AG09319 (cell line): Measurements from ENCODE around the gene RBM20.

Source experiments
- DNase-seq: peaks from one replicate; pipeline ENCODE4 v3.0.0-alpha.2; 2010; ENCODE audit warnings: low read depth; ENCODE audit errors: extremely low read depth
- CTCF ChIP-seq: IDR thresholded peaks from 2 replicates; pipeline ENCODE4 v1.5.1; 2011; ENCODE audit warnings: low read depth, mild to moderate bottlenecking, inconsistent platforms, low read length, moderate library complexity

RBM20 gene

GRCh38 chr10:110777661-110778060, 133.5 kb downstream of the RBM20 start:
- TF ChIP-seq CTCF = no peak
- DNase-seq = no peak

- no peak for DNase-seq
- TF ChIP-seq CTCF = no peak
Observed at GRCh38 chr10:110778211-110778610, 134.1 kb downstream of the RBM20 start.

GRCh38 chr10:110779489-110779888, 135.4 kb downstream of the RBM20 start:
- DNase-seq = no peak
- no peak for TF ChIP-seq CTCF

- no peak for TF ChIP-seq CTCF
- no peak for DNase-seq
Observed at GRCh38 chr10:110780704-110781103, 136.6 kb downstream of the RBM20 start.

GRCh38 chr10:110781139-110781538, 137.0 kb downstream of the RBM20 start:
- TF ChIP-seq CTCF = no peak
- no peak for DNase-seq

- no peak for DNase-seq
- TF ChIP-seq CTCF = no peak
Observed at GRCh38 chr10:110782616-110783015, 138.5 kb downstream of the RBM20 start.

- no peak for DNase-seq
- TF ChIP-seq CTCF = no peak
Observed at GRCh38 chr10:110783509-110784107, 139.5 kb downstream of the RBM20 start.
